Measurements from ENCODE around the gene RAB31.

DNA sequence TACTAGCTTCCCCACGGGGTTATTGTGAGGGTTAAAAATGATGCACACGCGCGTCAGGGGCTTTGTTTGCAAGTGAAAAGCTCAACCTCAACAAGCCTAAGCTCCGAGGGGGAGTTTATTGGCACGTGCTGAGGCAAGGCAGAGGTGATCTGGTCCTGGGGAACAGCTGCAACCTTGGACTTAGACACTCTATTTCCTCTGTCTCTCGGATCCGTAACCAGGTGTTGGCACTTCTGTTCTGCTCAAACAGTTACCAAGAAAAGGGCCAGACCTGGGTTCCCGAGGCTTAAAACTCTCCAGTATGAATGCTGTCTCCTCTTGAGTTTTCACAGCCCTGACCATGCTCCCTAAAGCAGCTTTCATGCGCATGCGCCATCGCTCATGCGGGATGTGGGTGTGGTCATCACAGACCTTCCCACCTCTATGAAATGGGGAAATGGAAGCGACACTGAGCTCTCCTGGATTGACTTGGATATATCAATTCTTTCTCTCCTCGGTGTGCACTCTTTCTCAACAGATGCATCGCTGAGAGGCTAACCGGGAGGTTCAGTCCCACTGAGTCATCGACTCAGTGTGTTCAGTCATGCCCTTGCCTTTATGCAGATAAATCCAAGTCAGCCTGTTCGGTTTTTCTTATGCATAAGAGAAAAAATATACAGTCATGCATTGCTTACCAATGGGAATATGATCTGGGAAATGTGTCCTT lies 19.9 kb upstream of the RAB31 start:
- TF ChIP-seq, protein P1, sequence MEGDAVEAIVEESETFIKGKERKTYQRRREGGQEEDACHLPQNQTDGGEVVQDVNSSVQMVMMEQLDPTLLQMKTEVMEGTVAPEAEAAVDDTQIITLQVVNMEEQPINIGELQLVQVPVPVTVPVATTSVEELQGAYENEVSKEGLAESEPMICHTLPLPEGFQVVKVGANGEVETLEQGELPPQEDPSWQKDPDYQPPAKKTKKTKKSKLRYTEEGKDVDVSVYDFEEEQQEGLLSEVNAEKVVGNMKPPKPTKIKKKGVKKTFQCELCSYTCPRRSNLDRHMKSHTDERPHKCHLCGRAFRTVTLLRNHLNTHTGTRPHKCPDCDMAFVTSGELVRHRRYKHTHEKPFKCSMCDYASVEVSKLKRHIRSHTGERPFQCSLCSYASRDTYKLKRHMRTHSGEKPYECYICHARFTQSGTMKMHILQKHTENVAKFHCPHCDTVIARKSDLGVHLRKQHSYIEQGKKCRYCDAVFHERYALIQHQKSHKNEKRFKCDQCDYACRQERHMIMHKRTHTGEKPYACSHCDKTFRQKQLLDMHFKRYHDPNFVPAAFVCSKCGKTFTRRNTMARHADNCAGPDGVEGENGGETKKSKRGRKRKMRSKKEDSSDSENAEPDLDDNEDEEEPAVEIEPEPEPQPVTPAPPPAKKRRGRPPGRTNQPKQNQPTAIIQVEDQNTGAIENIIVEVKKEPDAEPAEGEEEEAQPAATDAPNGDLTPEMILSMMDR (IDR thresholded peaks at IDR 0.05) = no peak
- TF ChIP-seq EP300 (IDR thresholded peaks at IDR 0.05) = no peak
- no peak for TF ChIP-seq POLR2A (IDR thresholded peaks at IDR 0.05)

Data from tibial nerve (tissue), 4 donors.